ENCODE results near the gene RPL37A. TPM values are rescaled to one million over a fixed set of nuclear protein-coding genes. Genes with fewer than 3 reads are reported as not detected.
A peak's percentile ranks its signal among the peaks of the same experiment; 100 is the strongest.

The RPL37A gene
- polyA plus RNA-seq, 3 donors = 1,504 to 1,660 (median 1,597) TPM

DNA sequence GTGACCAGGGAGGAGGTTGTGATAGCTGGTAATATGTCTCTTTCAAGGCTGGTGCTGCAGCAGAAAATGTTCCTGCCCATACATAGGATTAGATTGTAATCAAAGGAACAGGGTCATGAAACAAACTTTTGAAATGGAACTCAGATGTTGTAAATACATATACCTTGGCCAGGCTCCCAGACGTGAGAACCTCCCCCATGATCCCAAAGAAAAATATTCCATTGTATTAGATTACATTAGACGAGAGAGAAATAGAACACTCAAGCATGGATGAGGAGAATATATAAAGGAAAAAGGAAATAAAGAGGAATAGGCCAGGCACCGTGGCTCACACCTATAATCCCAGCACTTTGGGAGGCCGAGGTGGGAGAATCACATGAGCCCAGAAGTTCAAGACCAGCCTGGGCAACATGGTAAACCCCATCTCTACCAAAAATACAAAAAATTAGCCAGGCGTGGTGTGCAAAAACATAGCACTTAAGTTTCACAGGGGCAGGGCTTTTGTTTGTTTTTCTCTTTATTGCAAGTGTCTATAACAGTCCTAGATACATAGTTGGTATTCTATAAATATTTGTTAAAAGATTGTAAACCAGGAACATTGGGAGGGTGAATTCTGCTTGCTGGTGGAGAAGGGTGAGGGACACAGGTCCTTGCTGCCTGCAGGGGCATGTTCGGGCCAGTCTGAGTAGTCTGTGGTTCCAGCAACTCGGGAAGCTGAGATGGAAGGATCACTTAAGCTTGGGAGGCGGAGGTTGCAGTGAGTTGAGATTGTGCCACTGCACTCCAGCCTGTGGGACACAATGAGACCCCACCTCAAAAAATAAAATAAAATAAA lies 52.8 kb downstream of the RPL37A start:
- Mint-ChIP-seq H3K9me3 (peaks cover 0 to 5% (median 0%) of the 10 kb centered on the region in 7 donors), H3K36me3 (no peaks in the 10 kb centered on the region), H3K4me1 (peaks cover 9% of the 10 kb centered on the region), H3K4me3 (no peak overlapping the region), H3K27me3 (ENCODE audit: low read depth in 3 of 3) (peaks cover 0 to 3% (median 2%) of the 10 kb centered on the region in 3 donors), H3K27ac (peak overlapping the region in 1 of 7 donors; percentile 58)
- Histone ChIP-seq H3K36me3 (replicated peaks in 1 of 2; ENCODE audit: control insufficient read depth in 1 of 2, insufficient read depth in 2 of 2, low read length in 2 of 2) (no peaks in the 10 kb centered on the region), H4K20me1 (ENCODE audit: insufficient read depth, low read length) (no peaks in the 10 kb centered on the region), H3K79me2 (ENCODE audit: insufficient read depth, low read length) (no peaks in the 10 kb centered on the region), H3K4me1 (ENCODE audit: control insufficient read depth in 1 of 2, insufficient read depth in 2 of 2, low read length in 2 of 2) (peaks cover 0 to 4% of the 10 kb centered on the region in 2 donors), H3K27ac (ENCODE audit: low read depth in 1 of 2, low read length in 2 of 2) (no peak overlapping the region), H3K27me3 (ENCODE audit: control insufficient read depth in 2 of 2, insufficient read depth in 2 of 2, low read length in 2 of 2) (no peaks in the 10 kb centered on the region), H3K9me3 (replicated peaks in 1 of 2; ENCODE audit: control insufficient read depth in 1 of 2, insufficient read depth in 1 of 2, low read length in 2 of 2) (no peaks in the 10 kb centered on the region), H2AFZ (ENCODE audit: insufficient read depth, low read depth, low read length, poor library complexity, severe bottlenecking) (no peak overlapping the region), H3K9ac (ENCODE audit: insufficient read depth, low read length, poor library complexity, severe bottlenecking) (no peak overlapping the region), H3K4me3 (replicated peaks in 1 of 3; ENCODE audit: low read depth in 2 of 3, low read length in 3 of 3) (no peak overlapping the region), H3K4me2 (replicated peaks; ENCODE audit: extremely low read depth, low read length, poor library complexity, severe bottlenecking) (no peak overlapping the region)
- 100% methylated on average over 1 of the region's 8 CpGs for WGBS (ENCODE audit: insufficient coverage)
- intact Hi-C loops (cut with micrococcal nuclease) = no loop called here
- DNase-seq = no peak
- TF ChIP-seq, protein P1, sequence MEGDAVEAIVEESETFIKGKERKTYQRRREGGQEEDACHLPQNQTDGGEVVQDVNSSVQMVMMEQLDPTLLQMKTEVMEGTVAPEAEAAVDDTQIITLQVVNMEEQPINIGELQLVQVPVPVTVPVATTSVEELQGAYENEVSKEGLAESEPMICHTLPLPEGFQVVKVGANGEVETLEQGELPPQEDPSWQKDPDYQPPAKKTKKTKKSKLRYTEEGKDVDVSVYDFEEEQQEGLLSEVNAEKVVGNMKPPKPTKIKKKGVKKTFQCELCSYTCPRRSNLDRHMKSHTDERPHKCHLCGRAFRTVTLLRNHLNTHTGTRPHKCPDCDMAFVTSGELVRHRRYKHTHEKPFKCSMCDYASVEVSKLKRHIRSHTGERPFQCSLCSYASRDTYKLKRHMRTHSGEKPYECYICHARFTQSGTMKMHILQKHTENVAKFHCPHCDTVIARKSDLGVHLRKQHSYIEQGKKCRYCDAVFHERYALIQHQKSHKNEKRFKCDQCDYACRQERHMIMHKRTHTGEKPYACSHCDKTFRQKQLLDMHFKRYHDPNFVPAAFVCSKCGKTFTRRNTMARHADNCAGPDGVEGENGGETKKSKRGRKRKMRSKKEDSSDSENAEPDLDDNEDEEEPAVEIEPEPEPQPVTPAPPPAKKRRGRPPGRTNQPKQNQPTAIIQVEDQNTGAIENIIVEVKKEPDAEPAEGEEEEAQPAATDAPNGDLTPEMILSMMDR (IDR thresholded peaks at IDR 0.05) = no peak

DNA sequence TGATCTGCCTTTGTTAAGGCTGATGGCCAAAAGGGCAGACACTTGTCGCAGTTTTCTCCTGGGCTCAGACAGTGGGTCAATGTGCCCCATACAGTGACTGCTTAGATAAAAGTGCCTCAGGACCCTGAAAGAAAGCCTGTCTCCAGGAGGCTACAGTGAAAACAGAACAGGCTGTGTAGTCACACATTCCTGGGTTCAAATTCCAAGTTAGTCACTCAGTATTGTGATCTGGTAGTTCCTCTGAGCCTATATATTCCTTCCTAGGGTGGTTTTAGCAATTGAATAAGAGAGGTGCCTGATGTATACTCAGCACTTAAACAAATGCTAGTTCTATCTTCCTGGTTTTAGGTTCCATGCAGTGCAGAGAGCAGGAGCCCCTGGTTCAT lies 54.4 kb downstream of the RPL37A start:
- no peak overlapping the region for H2AFZ ChIP-seq (ENCODE audit: insufficient read depth, low read depth, low read length, poor library complexity, severe bottlenecking)
- WGBS (ENCODE audit: insufficient coverage) = 100% methylated on average over 1 of the region's 1 CpG
- H3K27ac Mint-ChIP-seq = no peak overlapping the region
- peaks cover 9% of the 10 kb centered on the region for H3K4me1 Mint-ChIP-seq
- H3K4me3 ChIP-seq (replicated peaks in 1 of 3; ENCODE audit: low read depth in 2 of 3, low read length in 3 of 3) = no peak overlapping the region
- H3K4me3 Mint-ChIP-seq = no peak overlapping the region
- H3K9ac ChIP-seq (ENCODE audit: insufficient read depth, low read length, poor library complexity, severe bottlenecking) = no peak overlapping the region
- peaks cover 0 to 5% (median 0%) of the 10 kb centered on the region in 7 donors for H3K9me3 Mint-ChIP-seq
- no peak overlapping the region for H3K27ac ChIP-seq (ENCODE audit: low read depth in 1 of 2, low read length in 2 of 2)
- H3K79me2 ChIP-seq (ENCODE audit: insufficient read depth, low read length) = no peaks in the 10 kb centered on the region
- peaks cover 3 to 4% (median 3%) of the 10 kb centered on the region in 3 donors for H3K27me3 Mint-ChIP-seq (ENCODE audit: low read depth in 3 of 3)
- no peaks in the 10 kb centered on the region for H4K20me1 ChIP-seq (ENCODE audit: insufficient read depth, low read length)
- H3K9me3 ChIP-seq (replicated peaks in 1 of 2; ENCODE audit: control insufficient read depth in 1 of 2, insufficient read depth in 1 of 2, low read length in 2 of 2) = no peaks in the 10 kb centered on the region
- H3K4me2 ChIP-seq (replicated peaks; ENCODE audit: extremely low read depth, low read length, poor library complexity, severe bottlenecking) = no peak overlapping the region
- H3K36me3 ChIP-seq (replicated peaks in 1 of 2; ENCODE audit: control insufficient read depth in 1 of 2, insufficient read depth in 2 of 2, low read length in 2 of 2) = no peaks in the 10 kb centered on the region
- no peaks in the 10 kb centered on the region for H3K27me3 ChIP-seq (ENCODE audit: control insufficient read depth in 2 of 2, insufficient read depth in 2 of 2, low read length in 2 of 2)
- TF ChIP-seq, protein P1 (IDR thresholded peaks at IDR 0.05) = no peak
- peaks cover 0 to 4% of the 10 kb centered on the region in 2 donors for H3K4me1 ChIP-seq (ENCODE audit: control insufficient read depth in 1 of 2, insufficient read depth in 2 of 2, low read length in 2 of 2)
- no peaks in the 10 kb centered on the region for H3K36me3 Mint-ChIP-seq
- intact Hi-C loops (cut with micrococcal nuclease) = no loop called here
- DNase-seq = no peak

Other genes starting within 250 kb of the RPL37A start
- gene MARCHF4, start 126.4 kb upstream of the RPL37A start, polyA plus RNA-seq = not detected
- 10 to 100 TPM; 10.5 to 13.3 (median 11.5) TPM for gene SMARCAL1, start 86.4 kb upstream of the RPL37A start, polyA plus RNA-seq
- gene IGFBP2, start 134.6 kb downstream of the RPL37A start, polyA plus RNA-seq = 1 to 10 TPM in 1 of 3 donors, not detected in 2; 1.6 TPM
- gene IGFBP5, start 196.7 kb downstream of the RPL37A start, polyA plus RNA-seq = not detected

Data from CD14-positive monocyte (primary cell).